ENCODE results near the gene LRMDA.

LRMDA gene

GRCh38 chr10:76435157-76435556, 1003.7 kb downstream of the LRMDA start:
- peak overlapping the region in 1 of 2 donors; percentile 22 for H3K27ac ChIP-seq

GRCh38 chr10:76436401-76436811, 1005.0 kb downstream of the LRMDA start:
- no peak for DNase-seq (ENCODE audit: low spot score)
- peak overlapping the region in 1 of 2 donors; percentile 24 for H3K27ac ChIP-seq
- TF ChIP-seq CTCF (IDR thresholded peaks at IDR 0.05) = no peak
- no peak overlapping the region for H3K4me3 ChIP-seq

More at GRCh38 chr10:76435157-76435556, 1003.7 kb downstream of the LRMDA start:
- no peak for TF ChIP-seq CTCF (IDR thresholded peaks at IDR 0.05)
- no peak for DNase-seq (ENCODE audit: low spot score)
- H3K4me3 ChIP-seq = no peak overlapping the region

GRCh38 chr10:76436981-76437380, 1005.6 kb downstream of the LRMDA start:
- no peak overlapping the region for H3K27ac ChIP-seq
- no peak for DNase-seq (ENCODE audit: low spot score)
- no peak for TF ChIP-seq CTCF (IDR thresholded peaks at IDR 0.05)
- no peak overlapping the region for H3K4me3 ChIP-seq

GRCh38 chr10:76440426-76440825, 1009.0 kb downstream of the LRMDA start:
- DNase-seq (ENCODE audit: low spot score) = no peak
- H3K27ac ChIP-seq = no peak overlapping the region
- no peak for TF ChIP-seq CTCF (IDR thresholded peaks at IDR 0.05)
- no peak overlapping the region for H3K4me3 ChIP-seq

- H3K27ac ChIP-seq = no peak overlapping the region
- no peak for DNase-seq (ENCODE audit: low spot score)
- H3K4me3 ChIP-seq = no peak overlapping the region
- TF ChIP-seq CTCF (IDR thresholded peaks at IDR 0.05) = no peak
These were observed 1010.7 kb downstream of the LRMDA start for GRCh38 chr10:76442113-76442512.

DNA sequence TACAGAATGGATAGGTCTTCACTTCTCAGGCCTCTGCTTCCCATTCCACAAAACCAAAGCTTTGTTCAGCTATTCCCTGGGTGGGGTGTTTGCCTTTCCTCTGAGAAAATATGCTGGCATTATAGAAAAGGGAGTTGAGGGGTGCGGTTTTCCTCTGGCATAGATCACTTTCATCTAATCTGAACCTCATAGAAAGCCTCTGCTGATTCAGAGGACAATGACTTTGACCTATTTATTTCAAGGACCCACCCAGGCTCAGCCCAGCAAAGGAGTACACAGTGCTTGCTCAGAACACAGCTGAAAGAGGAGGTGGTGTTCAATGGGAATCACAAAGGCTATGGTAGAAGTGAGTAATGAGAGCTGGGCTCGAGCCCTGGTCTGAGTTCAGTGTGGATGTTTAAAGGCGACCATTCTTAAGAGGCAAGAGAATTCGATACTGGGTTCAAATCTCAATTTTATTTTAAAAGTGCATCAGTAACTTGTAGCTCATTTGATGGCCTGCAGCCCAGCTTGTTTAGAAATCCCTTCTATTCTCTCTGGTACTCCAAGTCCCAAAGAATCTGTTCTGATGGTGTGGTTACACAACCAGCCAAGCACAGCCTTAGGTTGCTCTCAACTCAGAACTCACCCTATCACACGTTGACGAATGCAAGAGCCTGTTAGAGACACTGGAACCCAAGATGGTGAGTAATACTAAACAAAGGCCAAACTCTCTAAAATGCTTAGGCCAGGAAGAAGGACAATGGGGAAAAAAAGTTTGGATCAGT, 1012.8 kb downstream of the LRMDA start:
- DNase-seq (ENCODE audit: low spot score) = no peak
- no peak for TF ChIP-seq CTCF (IDR thresholded peaks at IDR 0.05)
- Histone ChIP-seq H3K4me3 (no peak overlapping the region), H3K27ac (peak overlapping the region in 1 of 2 donors; percentile 68)

DNA sequence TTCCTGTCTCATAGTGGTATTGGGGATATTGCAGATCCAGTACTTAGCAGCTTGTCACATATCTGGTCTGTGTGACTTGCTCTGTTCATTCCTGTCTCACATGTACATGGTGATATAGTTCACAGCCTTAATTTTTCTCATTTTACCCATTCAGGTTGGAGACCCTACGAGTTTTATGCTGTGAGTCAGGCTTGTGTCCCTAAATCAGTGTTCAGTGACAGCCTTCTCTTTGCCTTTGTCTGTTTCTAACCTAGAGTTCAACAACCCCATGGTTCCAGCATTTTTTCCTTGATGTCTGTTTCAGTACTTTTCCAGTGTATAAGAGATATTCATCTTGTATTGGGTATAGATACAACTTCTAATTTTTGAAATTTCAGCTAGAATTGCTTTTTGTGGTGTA, 1016.2 kb downstream of the LRMDA start:
- no peak overlapping the region for H3K27ac ChIP-seq
- DNase-seq (ENCODE audit: low spot score) = no peak
- no peak overlapping the region for H3K4me3 ChIP-seq
- no peak for TF ChIP-seq CTCF (IDR thresholded peaks at IDR 0.05)

All from coronary artery (tissue), 2 donors.